HEK293T (cell line): ENCODE results near the gene STK16.

Experiments
- ELF4 ChIP-seq: fragments of 450-650 bp; IDR thresholded peaks from 2 replicates; pipeline ENCODE4 v1.6.1; 2017; ENCODE audit warnings: antibody characterized with exemption
- FOXA1 ChIP-seq: fragments of 450-650 bp; IDR thresholded peaks from 2 replicates; pipeline ENCODE4 v1.6.1; 2016; ENCODE audit warnings: mild to moderate bottlenecking
- FOXM1 ChIP-seq: fragments of 450-650 bp; IDR thresholded peaks from 2 replicates; pipeline ENCODE4 v1.6.1; 2017; ENCODE audit warnings: mild to moderate bottlenecking, borderline replicate concordance
- HDGF ChIP-seq: fragments of 450-650 bp; IDR thresholded peaks from 2 replicates; pipeline ENCODE4 v1.6.1; 2017; ENCODE audit warnings: antibody characterized with exemption, borderline replicate concordance
- LEF1 ChIP-seq: fragments of 450-650 bp; IDR thresholded peaks from 2 replicates; pipeline ENCODE4 v1.6.1; 2017; ENCODE audit warnings: mild to moderate bottlenecking, borderline replicate concordance
- ZNF384 ChIP-seq: fragments of 450-650 bp; IDR thresholded peaks from 2 replicates; pipeline ENCODE4 v1.6.1; 2016

- no peak for TF ChIP-seq ZNF384
- no peak for TF ChIP-seq LEF1
- no peak for TF ChIP-seq FOXM1
- no peak for TF ChIP-seq HDGF
- TF ChIP-seq FOXA1, result no peak
- no peak for TF ChIP-seq ELF4
Measured at GRCh38 chr2:219218217-219218731, 27.0 kb upstream of the STK16 start.
